Activated CD8-positive, alpha-beta memory T cell treated with anti-CD3 and anti-CD28 coated beads for 36 hours (primary cell): ENCODE measurements around the gene SH3BGRL3. TPM values are rescaled to one million over a fixed set of nuclear protein-coding genes. Genes with fewer than 3 reads are reported as not detected.
"Not testable (repeated sequence)": the region's sequence is repeated elsewhere in the genome, so short reads cannot be mapped to it uniquely, and the experiment has no call there.

Experiments used
- CTCF ChIA-PET: fragments of 350-600 bp; sonication (Branson Sonifier 250); formaldehyde crosslinking; loops from one replicate; lab custom pipeline; 2021; ENCODE audit warnings: antibody characterized with exemption; lab: Charles Lee
- POLR2A ChIA-PET: fragments of 350-600 bp; sonication (Branson Sonifier 250); formaldehyde crosslinking; loops from one replicate; lab custom pipeline; 2021; ENCODE audit warnings: antibody characterized with exemption; lab: Charles Lee
- total RNA-seq, 2 experiments: library from RNA; stranded (reverse); gene quantifications; one replicate each; pipeline ENCODE4 v1.2.3, GENCODE V29; 2021

The SH3BGRL3 gene
- total RNA-seq = 100 to 1,000 TPM; 399 to 416 TPM

- ChIA-PET POLR2A (interaction anchor here (0.6 to 2.6 kb wide), 3 partner anchors 9 to 261 kb away, joined by 4 to 17 read pairs (median 14); partner anchors contain the start of gene CD52), CTCF (interaction anchor here (0.9 to 9.5 kb wide), 6 partner anchors 9 to 153 kb away, joined by 3 to 144 read pairs (median 9); partner anchors contain the start of genes CD52, DHDDS and UBXN11)
These were observed at the start of gene SH3BGRL3 for GRCh38 chr1:26279456-26280332. TSS of gene SH3BGRL3 (plus strand) at chr1:26280086. CDS start at chr1:26280156, 70 bp downstream.

- POLR2A ChIA-PET = not testable (repeated sequence)
These were observed 49.2 kb upstream of the SH3BGRL3 start for GRCh38 chr1:26230682-26231081.

GRCh38 chr1:26233903-26234643, 45.8 kb upstream of the SH3BGRL3 start, which contains the start of gene CEP85:
TSS of gene CEP85 (plus strand) at chr1:26234200. CDS start at chr1:26239784, 5,584 bp downstream.
- ChIA-PET POLR2A (interaction anchor here (0.5 to 1.4 kb wide), 6 partner anchors 22 to 198 kb away, joined by 3 to 10 read pairs (median 3); partner anchors contain the start of genes CD52, DHDDS and ZNF593), CTCF (interaction anchor here (0.5 to 3.8 kb wide), 43 partner anchors 8 to 1007 kb away, joined by 3 to 30 read pairs (median 4); partner anchors contain the start of genes C1orf232, CD52, DHDDS and STMN1)

More at GRCh38 chr1:26230682-26231081, 49.2 kb upstream of the SH3BGRL3 start:
- CTCF ChIA-PET = interaction anchor here (1.1 to 2.2 kb wide), 2 partner anchors 61 to 134 kb away, joined by 3 to 9 read pairs; partner anchors contain the start of gene ZNF593

DNA sequence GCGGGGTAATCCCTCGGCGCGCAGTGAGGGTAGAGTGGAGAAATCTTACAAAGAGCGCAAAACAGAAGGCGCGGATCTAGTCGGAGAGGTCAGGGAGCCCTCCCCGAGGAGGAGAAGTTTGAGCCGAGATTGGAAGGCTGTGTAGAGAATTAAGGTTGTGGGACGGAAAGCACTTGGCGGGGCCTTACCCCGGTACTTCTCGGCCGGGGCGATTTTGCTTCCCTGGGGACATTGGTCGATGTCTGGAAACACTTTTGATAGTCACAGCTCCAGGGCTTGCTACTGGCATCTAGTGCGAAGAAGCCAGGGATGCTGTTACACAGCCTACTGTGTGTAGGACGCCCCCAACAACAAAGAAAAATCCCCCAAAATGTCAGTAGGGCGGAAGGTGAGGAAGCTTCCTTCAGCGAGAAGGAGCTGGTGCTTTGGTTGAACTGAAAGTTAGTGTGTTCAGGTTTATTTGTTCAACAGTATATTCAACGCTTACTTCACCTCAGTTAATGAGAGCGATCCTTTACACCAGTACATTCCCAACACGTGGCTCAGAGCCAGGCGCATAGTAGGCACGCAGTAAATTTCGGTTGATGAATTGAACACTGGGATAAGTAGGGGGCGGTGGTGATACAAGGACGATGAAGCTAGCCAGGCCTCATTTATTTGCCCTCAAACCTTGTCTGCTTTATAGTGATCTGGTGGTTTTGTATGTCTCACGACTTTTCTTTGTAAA, 45.1 kb upstream of the SH3BGRL3 start:
- ChIA-PET CTCF (interaction anchor here (0.7 to 3.8 kb wide), 33 partner anchors 11 to 1006 kb away, joined by 3 to 30 read pairs (median 4); partner anchors contain the start of genes C1orf232, CD52, DHDDS and STMN1), POLR2A (interaction anchor here (0.6 to 1.4 kb wide), 6 partner anchors 21 to 197 kb away, joined by 3 to 10 read pairs (median 3); partner anchors contain the start of genes CD52, DHDDS and ZNF593)

DNA sequence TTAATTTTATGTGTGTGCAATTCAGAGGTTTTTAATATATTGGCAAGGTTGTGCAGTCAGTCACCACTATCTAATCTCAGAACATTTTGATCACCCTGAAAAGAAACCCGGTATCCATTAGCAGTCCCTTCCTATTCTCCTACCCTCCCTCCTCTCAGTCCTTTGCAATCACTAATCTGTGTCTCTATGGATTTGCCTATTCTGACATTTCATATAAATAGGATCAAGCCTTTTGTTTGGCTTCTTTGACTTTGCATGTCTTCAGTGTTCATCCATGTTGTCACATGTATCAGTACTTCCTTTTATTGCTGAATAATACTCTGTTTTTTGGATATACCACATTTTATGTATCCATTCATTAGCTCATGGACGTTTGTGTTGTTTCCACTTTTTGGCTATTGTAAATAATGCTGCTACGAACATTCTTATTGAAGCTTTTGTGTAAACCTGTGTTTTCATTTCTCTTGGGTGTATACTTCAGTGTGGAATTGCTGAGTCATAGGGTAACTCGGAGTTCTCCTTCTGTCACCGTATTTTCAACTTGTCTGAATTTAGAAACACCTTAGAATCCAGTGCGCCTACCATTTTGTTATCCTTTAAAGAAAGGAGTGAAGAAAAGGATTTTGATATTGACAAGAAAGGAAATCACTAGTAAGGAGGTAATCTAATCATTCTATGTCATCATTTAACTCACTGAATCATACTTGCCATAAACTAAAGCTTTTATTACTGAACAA, 42.5 kb upstream of the SH3BGRL3 start:
- ChIA-PET CTCF (interaction anchor here (1.5 kb wide), 1 partner anchor 68 kb away, joined by 4 read pairs; the partner anchor contains the start of gene ZNF593), POLR2A (no interaction called here)

GRCh38 chr1:26239936-26240335, 40.0 kb upstream of the SH3BGRL3 start:
- ChIA-PET POLR2A (no interaction called here), CTCF (no interaction called here)

- POLR2A ChIA-PET = no interaction called here
- CTCF ChIA-PET = no interaction called here
These were observed 27.2 kb upstream of the SH3BGRL3 start for GRCh38 chr1:26252718-26253117.

DNA sequence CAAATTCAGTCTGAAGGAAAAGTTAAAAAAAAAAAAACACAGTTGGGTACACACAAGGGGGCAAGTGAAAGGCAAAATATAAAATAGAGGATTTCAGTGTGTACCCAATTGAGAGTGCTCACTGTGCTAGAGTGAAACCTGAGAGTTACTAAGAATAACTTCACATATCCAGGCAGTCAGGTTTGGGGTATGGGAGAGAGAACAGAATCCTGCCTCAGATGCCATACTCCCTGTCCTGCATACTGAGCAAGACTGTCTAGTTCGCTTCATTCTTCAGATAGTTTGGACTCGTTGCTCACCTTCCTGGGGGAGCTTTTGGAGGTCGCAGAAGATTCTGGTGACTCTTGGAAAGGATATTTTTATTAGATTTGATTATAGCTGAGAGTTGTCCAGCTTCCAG, 25.5 kb upstream of the SH3BGRL3 start:
- CTCF ChIA-PET = no interaction called here
- POLR2A ChIA-PET = no interaction called here

- CTCF ChIA-PET = interaction anchor here (0.7 kb wide), 1 partner anchor 332 kb away, joined by 4 read pairs; no protein-coding TSS in a partner anchor
- POLR2A ChIA-PET = no interaction called here
These were observed 22.7 kb upstream of the SH3BGRL3 start for GRCh38 chr1:26257222-26257621.

GRCh38 chr1:26259005-26259404, 20.9 kb upstream of the SH3BGRL3 start:
- ChIA-PET POLR2A (no interaction called here), CTCF (interaction anchor here (0.7 to 1.2 kb wide), 3 partner anchors 24 to 154 kb away, joined by 3 read pairs; partner anchors contain the start of gene CEP85)

DNA sequence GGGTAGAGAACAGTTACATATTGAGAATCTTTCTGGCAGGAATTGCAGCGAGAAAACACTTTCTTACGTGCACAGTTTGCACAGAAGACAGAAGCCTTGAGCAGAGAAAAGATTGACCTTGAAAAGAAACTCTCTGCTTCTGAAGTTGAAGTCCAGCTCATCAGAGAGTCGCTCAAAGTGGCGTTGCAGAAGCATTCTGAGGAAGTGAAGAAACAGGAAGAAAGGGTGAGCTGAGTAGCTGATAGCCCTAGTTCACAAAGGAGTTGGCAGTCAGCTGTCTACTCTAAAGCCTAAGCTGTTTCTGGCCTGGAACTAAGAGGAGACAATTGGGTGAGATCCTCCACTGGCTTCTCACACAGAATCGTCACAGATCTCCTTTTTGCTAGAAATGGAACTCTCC, 20.3 kb upstream of the SH3BGRL3 start:
- ChIA-PET CTCF (interaction anchor here (0.7 kb wide), 1 partner anchor 140 kb away, joined by 3 read pairs; no protein-coding TSS in a partner anchor), POLR2A (no interaction called here)

DNA sequence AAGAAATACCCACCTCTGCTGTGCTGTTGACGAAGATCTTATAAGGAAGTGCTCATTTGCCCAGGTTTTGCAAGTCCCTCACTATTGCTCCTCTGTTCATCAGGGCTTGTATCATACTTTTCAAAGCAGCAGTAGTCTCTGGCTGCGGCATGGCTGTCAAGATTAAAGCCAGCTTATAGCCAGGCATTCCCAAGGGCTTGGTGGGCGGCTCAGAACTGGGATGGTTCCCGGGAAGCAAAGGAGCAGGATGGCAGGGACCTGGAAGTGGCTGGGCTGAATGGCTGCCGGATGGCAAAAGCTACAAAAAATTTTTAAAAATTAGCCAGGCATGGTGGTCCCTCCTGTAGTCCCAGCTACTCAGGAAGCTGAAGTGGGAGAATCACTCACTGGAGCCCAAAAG, 16.7 kb upstream of the SH3BGRL3 start:
- ChIA-PET POLR2A (no interaction called here), CTCF (interaction anchor here (0.6 to 1.3 kb wide), 4 partner anchors 12 to 398 kb away, joined by 3 to 4 read pairs (median 3); partner anchors contain the start of gene CEP85)

- ChIA-PET POLR2A (no interaction called here), CTCF (interaction anchor here (2.6 kb wide), 1 partner anchor 10 kb away, joined by 10 read pairs; no protein-coding TSS in a partner anchor)
These were observed 14.5 kb upstream of the SH3BGRL3 start for GRCh38 chr1:26265405-26265804.

GRCh38 chr1:26268290-26269197, 11.3 kb upstream of the SH3BGRL3 start:
- CTCF ChIA-PET = interaction anchor here (1.1 kb wide), 1 partner anchor 96 kb away, joined by 3 read pairs; no protein-coding TSS in a partner anchor
- POLR2A ChIA-PET = interaction anchor here (0.5 kb wide), 1 partner anchor 39 kb away, joined by 5 read pairs; no protein-coding TSS in a partner anchor

- POLR2A ChIA-PET = interaction anchor here (0.5 kb wide), 1 partner anchor 38 kb away, joined by 5 read pairs; no protein-coding TSS in a partner anchor
- CTCF ChIA-PET = interaction anchor here (1.0 to 1.1 kb wide), 2 partner anchors 52 to 95 kb away, joined by 3 to 7 read pairs; no protein-coding TSS in a partner anchor
These were observed 10.7 kb upstream of the SH3BGRL3 start for GRCh38 chr1:26269198-26269550.
